22Rv1 (cell line): ENCODE results near the gene CAMK2D.

Experiments used
- H3K27ac ChIP-seq: fragments of 450-650 bp; 2 replicates; pipeline ENCODE4 v1.5.1; 2017
- CTCF ChIP-seq: fragments of 450-650 bp; IDR thresholded peaks from 2 replicates; pipeline ENCODE4 v1.5.1; 2017; ENCODE audit warnings: mild to moderate bottlenecking
- ZFX ChIP-seq: fragments of 450-650 bp; IDR thresholded peaks from 2 replicates; pipeline ENCODE4 v1.6.1; 2017; ENCODE audit warnings: antibody characterized with exemption, borderline replicate concordance

Gene CAMK2D

GRCh38 chr4:113645771-113646441, 115.6 kb downstream of the CAMK2D start:
- peak overlapping the region; percentile 80 for H3K27ac ChIP-seq
- no peak for TF ChIP-seq ZFX
- TF ChIP-seq CTCF: no peak

GRCh38 chr4:113645288-113645687, 116.2 kb downstream of the CAMK2D start:
- TF ChIP-seq CTCF (no peak), ZFX (no peak)
- H3K27ac ChIP-seq: peak overlapping the region; percentile 80

- TF ChIP-seq CTCF (no peak), ZFX (no peak)
- no peak overlapping the region; the same call in 1 of the 2 replicates for H3K27ac ChIP-seq
These were observed 117.1 kb downstream of the CAMK2D start for GRCh38 chr4:113644398-113644797.

GRCh38 chr4:113643505-113643904, 118.0 kb downstream of the CAMK2D start:
- no peak for TF ChIP-seq ZFX
- TF ChIP-seq CTCF: no peak
- no peak overlapping the region for H3K27ac ChIP-seq

GRCh38 chr4:113641025-113641431, 120.5 kb downstream of the CAMK2D start:
- H3K27ac ChIP-seq: peak overlapping the region; percentile 80

GRCh38 chr4:113639326-113639725, 122.2 kb downstream of the CAMK2D start:
- TF ChIP-seq ZFX (no peak), CTCF (no peak)

More at GRCh38 chr4:113641025-113641431, 120.5 kb downstream of the CAMK2D start:
- no peak for TF ChIP-seq CTCF
- TF ChIP-seq ZFX: no peak

DNA sequence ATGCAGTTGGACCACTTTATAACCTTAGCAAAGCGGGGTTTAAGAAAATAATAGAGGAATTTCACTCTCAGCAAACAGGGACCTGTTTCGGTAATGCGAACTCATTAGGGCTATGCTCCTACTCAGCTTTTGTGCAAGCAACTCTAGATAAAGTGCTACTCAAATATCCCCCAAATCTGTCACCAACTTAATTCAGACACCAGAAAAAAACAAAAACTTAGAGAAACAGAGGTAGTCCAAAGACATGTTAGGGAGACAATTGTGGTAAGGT, 123.0 kb downstream of the CAMK2D start:
- H3K27ac ChIP-seq: peak overlapping the region; percentile 43
- TF ChIP-seq ZFX (no peak), CTCF (no peak)

More at GRCh38 chr4:113639326-113639725, 122.2 kb downstream of the CAMK2D start:
- peak overlapping the region; percentile 80; the same call in 1 of the 2 replicates for H3K27ac ChIP-seq
